SK-N-SH (cell line): ENCODE results near the gene ARID1B. TPM values are rescaled to one million over a fixed set of nuclear protein-coding genes. Genes with fewer than 3 reads are reported as not detected.

Experiments used
- CTCF ChIA-PET: fragments of 300-600, 350-600 bp; formaldehyde crosslinking; extraction: SDS; loops from one replicate; lab custom pipeline; 2021; lab: Yijun Ruan, JAX
- POLR2A ChIA-PET: fragments of 350-600 bp; sonication (Branson Sonifier 250); formaldehyde crosslinking; extraction: SDS; loops from one replicate; lab custom pipeline; 2020; ENCODE audit warnings: antibody characterized with exemption, inconsistent platforms; lab: Yijun Ruan, JAX
- DNase-seq: peaks from one replicate; pipeline ENCODE4 v3.0.0; 2012
- H2AFZ ChIP-seq: fragments of 200-600 bp; sonication (generic); 2 replicates; pipeline ENCODE4 v1.8.1; 2016; ENCODE audit warnings: antibody characterized with exemption, mild to moderate bottlenecking, low read depth
- H3F3A ChIP-seq: fragments of 200-600 bp; sonication (generic); replicated peaks from 2 replicates; pipeline ENCODE3; 2016; ENCODE audit warnings: antibody characterized with exemption, mild to moderate bottlenecking; ENCODE audit not compliant: insufficient read depth
- H3K27ac ChIP-seq, 2 experiments: fragments of 200-500 bp in 1 of 2; fragments of 200-600 bp in 1 of 2; sonication (Bioruptor generic) in 1 of 2; sonication (generic), shearing (Covaris generic) in 1 of 2; 2 replicates each; pipeline versions ENCODE4 v1.5.1 to v1.6.1; 2014 to 2016; ENCODE audit warnings: low read depth in 2 of 2, inconsistent platforms in 1 of 2, low read length in 1 of 2, mild to moderate bottlenecking in 1 of 2, mixed read lengths in 1 of 2
- H3K27me3 ChIP-seq: fragments of 200-600 bp; sonication (generic), shearing (Covaris generic); 2 replicates; pipeline ENCODE4 v1.6.1; 2016; ENCODE audit warnings: mixed run types; ENCODE audit not compliant: insufficient read depth
- H3K36me3 ChIP-seq, 2 experiments: fragments of 200-500 bp in 1 of 2; fragments of 200-600 bp in 1 of 2; sonication (Bioruptor generic) in 1 of 2; sonication (generic) in 1 of 2; replicated peaks in 1 of 2; 2 replicates each; pipeline versions ENCODE3 to v1.5.1; 2014 to 2016; ENCODE audit warnings: low read length in 1 of 2, mild to moderate bottlenecking in 1 of 2; ENCODE audit not compliant: insufficient read depth in 2 of 2, control insufficient read depth in 1 of 2
- H3K4me1 ChIP-seq, 2 experiments: fragments of 200-500 bp in 1 of 2; fragments of 200-600 bp in 1 of 2; sonication (Bioruptor generic) in 1 of 2; sonication (generic), shearing (Covaris generic) in 1 of 2; 2 replicates each; pipeline versions ENCODE4 v1.5.1 to v1.6.1; 2014 to 2016; ENCODE audit warnings: low read depth in 1 of 2, low read length in 1 of 2, mixed run types in 1 of 2; ENCODE audit not compliant: insufficient read depth in 2 of 2, control insufficient read depth in 1 of 2
- H3K4me2 ChIP-seq: fragments of 200-600 bp; sonication (generic), shearing (Covaris generic); 2 replicates; pipeline ENCODE4 v1.6.1; 2017; ENCODE audit warnings: mixed run types
- H3K4me3 ChIP-seq, 2 experiments: fragments of 200-500 bp in 1 of 2; fragments of 200-600 bp in 1 of 2; sonication (Bioruptor generic) in 1 of 2; sonication (generic), shearing (Covaris generic) in 1 of 2; 2 replicates each; pipeline versions ENCODE4 v1.5.1 to v1.8.1; 2014 to 2016; ENCODE audit warnings: low read depth in 2 of 2, inconsistent platforms in 1 of 2, low read length in 1 of 2, mild to moderate bottlenecking in 1 of 2, mixed read lengths in 1 of 2, moderate library complexity in 1 of 2
- H3K79me2 ChIP-seq: fragments of 200-600 bp; sonication (generic); 2 replicates; pipeline ENCODE4 v1.8.1; 2017; ENCODE audit warnings: mild to moderate bottlenecking; ENCODE audit not compliant: insufficient read depth
- H3K9ac ChIP-seq: fragments of 200-600 bp; sonication (generic); 2 replicates; pipeline ENCODE4 v1.6.1; 2017; ENCODE audit warnings: mixed run types
- H3K9me2 ChIP-seq: fragments of 200-600 bp; sonication (generic); 2 replicates; pipeline ENCODE4 v1.6.1; 2017; ENCODE audit warnings: mixed run types
- H3K9me3 ChIP-seq: fragments of 200-600 bp; sonication (generic); 2 replicates; pipeline ENCODE4 v1.6.1; 2017; ENCODE audit warnings: mixed run types, mild to moderate bottlenecking, moderate library complexity
- H4K20me1 ChIP-seq: fragments of 200-600 bp; sonication (generic); 2 replicates; pipeline ENCODE4 v1.6.1; 2017; ENCODE audit warnings: mild to moderate bottlenecking, mixed run types; ENCODE audit not compliant: insufficient read depth
- CTCF ChIP-seq: fragments of 200-600 bp; sonication (generic); IDR thresholded peaks from 2 replicates; pipeline ENCODE4 v1.6.1; 2017; ENCODE audit warnings: antibody characterized with exemption, mild to moderate bottlenecking, moderate library complexity
- EZH2phosphoT487 ChIP-seq: fragments of 200-600 bp; sonication (generic); IDR thresholded peaks from 2 replicates; pipeline ENCODE4 v1.6.1; 2017; ENCODE audit warnings: low read depth, mixed run types, mild to moderate bottlenecking, antibody characterized with exemption, moderate library complexity, borderline replicate concordance
- FOSL2 ChIP-seq: IDR thresholded peaks from 2 replicates; pipeline ENCODE4 v1.4.0; 2012; ENCODE audit warnings: low read depth, mild to moderate bottlenecking, moderate library complexity, borderline replicate concordance
- JUND ChIP-seq: IDR thresholded peaks from 2 replicates; pipeline ENCODE4 v1.4.0; 2012
- MEF2A ChIP-seq: IDR thresholded peaks from 2 replicates; pipeline ENCODE4 v1.4.0; 2012; ENCODE audit warnings: low read depth, borderline replicate concordance
- MXI1 ChIP-seq: IDR thresholded peaks from 2 replicates; pipeline ENCODE4 v1.6.1; 2012; ENCODE audit warnings: mild to moderate bottlenecking, low read depth, low read length, improper control_type of control experiment
- POLR2AphosphoS5 ChIP-seq: IDR thresholded peaks from 2 replicates; pipeline ENCODE4 v1.6.1; 2012; ENCODE audit warnings: low read depth, low read length
- RAD21 ChIP-seq: IDR thresholded peaks from 2 replicates; pipeline ENCODE4 v1.6.1; 2012; ENCODE audit warnings: mild to moderate bottlenecking, low read length
- REST ChIP-seq: IDR thresholded peaks from 2 replicates; pipeline ENCODE4 v1.6.1; 2012; ENCODE audit warnings: mild to moderate bottlenecking, low read depth, low read length, moderate library complexity
- RXRA ChIP-seq: IDR thresholded peaks from 2 replicates; pipeline ENCODE4 v1.4.0; 2012; ENCODE audit warnings: low read depth, mild to moderate bottlenecking, borderline replicate concordance
- TAF1 ChIP-seq: IDR thresholded peaks from 2 replicates; pipeline ENCODE4 v1.6.1; 2012; ENCODE audit warnings: low read depth, mild to moderate bottlenecking, low read length, moderate library complexity, borderline replicate concordance
- TEAD4 ChIP-seq: IDR thresholded peaks from 2 replicates; pipeline ENCODE4 v1.4.0; 2012; ENCODE audit warnings: mild to moderate bottlenecking, borderline replicate concordance; ENCODE audit not compliant: insufficient read depth
- WGBS: methylation state at CpG from one replicate; pipeline ENCODE4 v1.1.6; 2017; ENCODE audit warnings: low lambda C conversion rate; 5-methylcytosine and 5-hydroxymethylcytosine counted together
- polyA plus RNA-seq, 3 experiments: library from polyadenylated mRNA; depleted of rRNA; stranded (reverse); fragments of >200 nt; gene quantifications; 2 replicates each; pipeline ENCODE4 v1.2.3, GENCODE V29; 2012

Gene ARID1B
- polyA plus RNA-seq, 1 of the 3 experiments (the other 2 are of a cell fraction), result 13.6 TPM

- POLR2A ChIA-PET, result no interaction called here
- DNase-seq, result peak; percentile 30
- H3K4me2 ChIP-seq, result peak overlapping the region; percentile 52; the same call in 1 of the 2 replicates
- H3K9ac ChIP-seq, result peak overlapping the region; percentile 99; the same call in 1 of the 2 replicates
- no peak overlapping the region for H3K4me3 ChIP-seq
- peaks cover 27% of the 10 kb centered on the region for H3F3A ChIP-seq
- H3K27me3 ChIP-seq, result no peaks in the 10 kb centered on the region
- CTCF ChIA-PET, result interaction anchor here (1.0 to 1.9 kb wide), 5 partner anchors 18 to 239 kb away, joined by 3 to 4 read pairs (median 3); no protein-coding TSS in a partner anchor
- no peaks in the 10 kb centered on the region for H3K36me3 ChIP-seq
- H3K9me2 ChIP-seq, result no peaks in the 10 kb centered on the region
- no peaks in the 10 kb centered on the region for H3K9me3 ChIP-seq
- H2AFZ ChIP-seq, result no peak overlapping the region
- peaks cover 82% of the 10 kb centered on the region for H3K79me2 ChIP-seq
- peaks cover 23% of the 10 kb centered on the region for H4K20me1 ChIP-seq
- H3K4me1 ChIP-seq, result peaks cover 7 to 16% of the 10 kb centered on the region in 2 experiments
- H3K27ac ChIP-seq, result peak overlapping the region; percentile 24 to 98
- WGBS, result 96% methylated on average over 2 of the region's 2 CpGs
- TF ChIP-seq RXRA, result no peak
- no peak for TF ChIP-seq MXI1
- peak; percentile 20; the same call in 1 of the 2 replicates for TF ChIP-seq CTCF
- TF ChIP-seq TEAD4, result no peak
These were observed 242.0 kb downstream of the ARID1B start for GRCh38 chr6:157019115-157019641.

- Histone ChIP-seq H3K4me2 (peak overlapping the region; percentile 52; the same call in 1 of the 2 replicates), H3K27me3 (no peaks in the 10 kb centered on the region), H2AFZ (no peak overlapping the region), H3K9me2 (no peaks in the 10 kb centered on the region), H3K4me1 (peaks cover 7 to 16% of the 10 kb centered on the region in 2 experiments), H3K9me3 (no peaks in the 10 kb centered on the region), H4K20me1 (peaks cover 20% of the 10 kb centered on the region), H3K36me3 (no peaks in the 10 kb centered on the region), H3K9ac (peak overlapping the region; percentile 99; the same call in 1 of the 2 replicates), H3K4me3 (no peak overlapping the region), H3K79me2 (peaks cover 82% of the 10 kb centered on the region), H3K27ac (peak overlapping the region; percentile 98), H3F3A (peaks cover 27% of the 10 kb centered on the region)
- 86% methylated on average over 7 of the region's 7 CpGs for WGBS
- DNase-seq, result no peak
- ChIA-PET CTCF (interaction anchor here (0.9 to 1.9 kb wide), 7 partner anchors 9 to 240 kb away, joined by 3 to 5 read pairs (median 3); no protein-coding TSS in a partner anchor), POLR2A (interaction anchor here (0.9 kb wide), 1 partner anchor 241 kb away, joined by 3 read pairs; no protein-coding TSS in a partner anchor)
- TF ChIP-seq REST (no peak), CTCF (peak; percentile 11; the same call in 1 of the 2 replicates), RXRA (no peak), TAF1 (no peak), MEF2A (no peak), RAD21 (peak; percentile 29), JUND (no peak), EZH2phosphoT487 (no peak), FOSL2 (no peak), POLR2AphosphoS5 (no peak)
These were observed 242.6 kb downstream of the ARID1B start for GRCh38 chr6:157019733-157020132.
